Inferior parietal cortex (tissue), 1 donor: ENCODE data around the gene LRRC23.

Experiments used
- DNase-seq: peaks from one replicate; pipeline ENCODE4 v3.0.0-alpha.2; 2016; ENCODE audit errors: extremely low spot score

LRRC23 gene

DNA sequence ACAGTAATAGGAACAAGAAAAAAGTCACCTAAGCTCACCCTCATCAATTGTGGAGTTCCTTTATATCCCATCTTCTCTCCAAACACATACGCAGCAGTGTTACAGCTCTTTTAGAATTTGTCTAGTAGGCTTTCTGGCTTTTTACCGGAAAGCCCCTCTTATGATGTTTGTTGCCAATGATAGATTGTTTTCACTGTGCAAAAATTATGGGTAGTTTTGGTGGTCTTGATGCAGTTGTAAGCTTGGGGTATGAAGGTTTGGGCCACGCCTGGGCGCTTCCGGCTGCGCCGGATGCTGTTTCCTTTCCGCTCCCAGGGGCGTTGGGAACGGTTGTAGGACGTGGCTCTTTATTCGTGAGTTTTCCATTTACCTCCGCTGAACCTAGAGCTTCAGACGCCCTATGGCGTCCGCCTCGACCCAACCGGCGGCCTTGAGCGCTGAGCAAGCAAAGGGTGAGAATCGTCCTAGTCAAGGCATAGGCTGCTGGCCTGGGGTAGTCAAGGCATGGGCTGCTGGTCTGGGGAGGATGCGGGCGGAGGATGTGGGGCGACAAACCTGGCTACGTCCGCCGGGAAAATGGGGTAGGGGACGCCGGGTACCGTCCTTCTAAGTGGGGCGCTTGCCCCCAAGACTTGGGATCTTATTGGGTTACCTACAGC is 39.2 kb downstream of the LRRC23 start, which contains the start of the genes C12orf57 and RNU7-1:
C12orf57 (plus strand) TSS at position 301 of the 659 bp plus-strand sequence; CDS start at position 401, 100 bp downstream.
RNU7-1 (plus strand) TSS at position 95 of the 659 bp plus-strand sequence.
- peak; percentile 94 for DNase-seq

DNA sequence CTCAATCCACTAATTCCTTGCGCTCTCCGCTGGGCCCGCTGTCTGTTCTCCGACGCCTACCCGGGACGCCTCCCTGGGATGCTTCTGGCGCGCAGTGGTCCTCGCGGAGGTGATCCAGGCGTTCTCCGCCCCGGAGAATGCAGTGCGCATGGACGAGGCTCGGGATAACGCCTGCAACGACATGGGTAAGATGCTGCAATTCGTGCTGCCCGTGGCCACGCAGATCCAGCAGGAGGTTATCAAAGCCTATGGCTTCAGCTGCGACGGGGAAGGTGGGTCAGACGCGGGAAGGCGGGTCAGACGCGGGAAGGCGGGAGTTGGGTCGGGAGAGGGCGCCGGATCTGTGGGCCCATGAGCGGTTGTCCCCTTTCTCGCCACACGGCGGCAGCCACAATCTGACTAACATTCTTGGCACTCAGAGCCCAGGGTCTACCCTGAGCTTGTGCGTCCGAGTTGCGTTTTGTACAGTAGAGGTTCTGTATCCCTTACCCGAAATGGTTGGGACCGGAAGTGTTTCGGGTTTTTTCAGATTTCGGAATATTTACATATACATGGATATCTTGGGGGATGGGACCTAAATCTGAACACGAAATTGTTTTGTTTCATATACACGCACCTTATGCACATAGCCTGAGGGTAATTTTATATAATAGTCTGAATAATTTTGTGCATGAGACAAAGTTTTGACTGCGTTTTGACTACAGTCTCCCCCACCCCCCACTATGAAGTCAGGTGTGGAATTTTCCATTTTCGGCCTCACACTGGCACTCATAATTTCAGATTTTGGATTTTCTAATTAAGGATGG is 40.0 kb downstream of the LRRC23 start:
- peak; percentile 90 for DNase-seq

- no peak for DNase-seq
These were observed 41.0 kb downstream of the LRRC23 start for GRCh38 chr12:6945613-6946012.

DNA sequence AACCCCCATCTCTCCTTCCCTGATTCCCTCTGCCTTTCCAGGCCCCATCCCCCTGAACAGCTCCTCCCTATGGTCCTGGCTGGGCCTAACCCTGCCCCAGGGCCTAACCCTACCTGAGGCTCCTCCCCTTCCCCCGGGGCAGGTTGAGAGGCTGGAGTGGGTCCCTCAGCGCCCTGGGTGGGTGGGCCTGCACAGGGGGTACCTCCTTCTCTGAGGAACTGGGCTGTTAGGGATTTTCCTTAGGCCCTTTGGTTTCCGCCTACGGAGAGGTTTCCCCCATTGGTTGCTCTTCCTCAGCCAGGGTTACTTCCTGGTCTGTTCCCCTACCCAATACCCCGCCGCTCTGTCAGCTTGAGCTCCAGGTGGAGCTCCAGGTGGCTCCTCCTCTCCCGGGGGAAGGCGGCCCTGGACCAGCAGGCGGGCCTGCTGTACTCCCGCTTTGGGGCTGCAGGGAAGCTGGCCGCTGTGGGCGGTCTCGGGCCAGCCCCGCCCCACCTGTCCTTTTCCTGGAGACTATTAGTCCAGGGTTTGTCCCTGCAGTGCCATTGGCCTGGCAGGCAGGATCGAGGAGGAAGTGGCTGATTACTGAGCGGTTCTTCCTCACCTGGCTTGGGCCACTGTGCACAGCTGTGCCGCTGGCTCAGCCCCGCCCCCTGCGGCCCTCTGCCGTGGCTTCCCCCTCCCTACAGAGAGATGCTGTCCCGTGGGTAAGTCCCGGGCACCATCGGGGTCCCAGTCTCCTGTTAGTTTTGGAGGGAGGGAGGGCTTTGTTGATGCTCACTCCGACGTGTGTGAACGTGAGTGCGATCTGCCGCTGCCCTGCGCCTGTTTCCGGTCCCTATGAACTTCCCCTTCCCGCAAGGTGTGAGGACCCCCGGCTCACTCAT is 41.7 kb downstream of the LRRC23 start:
- DNase-seq: no peak

GRCh38 chr12:6946920-6947374 is 42.3 kb downstream of the LRRC23 start:
- DNase-seq: no peak

- DNase-seq: no peak
These were observed 43.0 kb downstream of the LRRC23 start for GRCh38 chr12:6947615-6948014.

- no peak for DNase-seq
These were observed 44.4 kb downstream of the LRRC23 start for GRCh38 chr12:6948873-6949594.

- no peak for DNase-seq
These were observed 45.8 kb downstream of the LRRC23 start for GRCh38 chr12:6950401-6950801.

DNA sequence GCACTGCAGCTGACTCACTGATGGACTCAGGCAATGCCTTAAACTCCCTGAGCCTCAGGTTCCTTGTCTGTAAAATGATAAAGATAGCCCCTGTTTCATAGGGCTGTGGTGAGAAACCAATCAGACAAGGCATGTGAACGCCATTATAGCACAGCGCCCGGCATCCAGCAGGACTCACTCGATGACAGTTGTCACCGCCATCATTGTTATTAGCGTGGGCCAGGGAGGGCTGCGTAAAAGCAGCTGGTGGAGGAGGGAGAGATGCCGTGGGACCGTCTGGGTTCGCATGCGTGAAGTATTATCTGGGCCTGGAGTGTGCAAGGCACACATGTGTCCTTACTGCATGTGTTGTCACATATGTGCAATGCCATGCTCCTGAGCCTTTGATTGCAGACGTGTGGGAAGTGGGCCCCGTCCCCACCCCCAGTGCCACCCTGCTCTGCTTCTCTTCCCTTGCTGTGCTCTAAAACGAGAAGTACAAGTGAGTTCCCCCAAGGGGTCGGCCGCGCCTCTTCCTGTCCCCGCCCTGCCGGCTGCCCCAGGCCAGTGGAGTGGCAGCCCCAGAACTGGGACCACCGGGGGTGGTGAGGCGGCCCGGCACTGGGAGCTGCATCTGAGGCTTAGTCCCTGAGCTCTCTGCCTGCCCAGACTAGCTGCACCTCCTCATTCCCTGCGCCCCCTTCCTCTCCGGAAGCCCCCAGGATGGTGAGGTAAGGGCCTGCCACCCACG is 46.4 kb downstream of the LRRC23 start, which contains the start of gene PTPN6:
PTPN6 (plus strand) TSS at position 546 of the 730 bp plus-strand sequence; CDS start at position 703, 157 bp downstream.
- no peak for DNase-seq

- no peak for DNase-seq
These were observed 47.0 kb downstream of the LRRC23 start for GRCh38 chr12:6951551-6952120.

- DNase-seq: no peak
These were observed 47.7 kb downstream of the LRRC23 start for GRCh38 chr12:6952121-6952862.

GRCh38 chr12:6952863-6953441 is 48.3 kb downstream of the LRRC23 start:
- DNase-seq: no peak

DNA sequence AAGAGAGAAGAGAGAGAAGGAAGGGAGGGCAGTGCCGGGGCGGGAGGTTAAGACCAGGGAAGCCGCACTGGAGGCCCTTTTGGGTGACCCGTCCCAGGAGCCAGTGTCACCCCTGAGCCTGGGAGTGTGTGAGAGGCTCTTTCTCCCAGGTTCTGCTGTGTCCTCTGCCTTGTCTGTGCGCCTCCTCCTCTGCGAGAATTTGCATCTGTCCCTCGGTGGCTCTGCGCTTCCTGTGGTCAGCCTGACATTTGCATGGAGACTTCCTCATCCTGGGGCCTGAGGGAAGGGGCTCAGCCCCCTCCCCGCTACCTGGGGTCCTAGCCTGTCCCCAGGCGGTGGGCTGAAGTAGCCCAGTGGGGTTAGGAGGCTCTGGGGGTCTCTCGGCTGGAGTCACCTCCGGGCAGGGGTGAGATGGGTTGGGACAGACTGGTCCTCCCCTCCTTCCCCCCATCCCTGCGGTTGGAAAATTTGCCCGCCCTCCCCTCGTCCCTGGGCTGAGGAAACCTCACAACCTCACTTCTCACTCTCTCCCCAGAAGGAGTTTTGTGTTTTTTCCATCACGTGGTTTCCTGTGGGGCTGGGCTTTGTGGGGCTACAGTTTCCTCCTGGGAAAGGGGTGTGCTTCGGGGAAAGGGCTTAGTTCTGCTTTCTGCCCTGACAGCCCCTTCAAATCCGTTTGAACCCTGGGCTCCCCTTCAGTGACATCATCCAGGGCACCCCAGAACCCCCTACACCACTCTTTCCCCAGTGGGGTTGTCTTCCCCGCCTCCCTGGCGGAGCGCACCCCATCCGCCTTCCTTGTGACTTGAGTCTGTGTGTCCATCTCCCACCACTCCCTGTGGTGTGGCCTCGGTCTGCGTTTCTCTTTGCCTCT is 49.1 kb downstream of the LRRC23 start:
- no peak for DNase-seq

- no peak for DNase-seq
These were observed 49.9 kb downstream of the LRRC23 start for GRCh38 chr12:6954316-6955107.

DNA sequence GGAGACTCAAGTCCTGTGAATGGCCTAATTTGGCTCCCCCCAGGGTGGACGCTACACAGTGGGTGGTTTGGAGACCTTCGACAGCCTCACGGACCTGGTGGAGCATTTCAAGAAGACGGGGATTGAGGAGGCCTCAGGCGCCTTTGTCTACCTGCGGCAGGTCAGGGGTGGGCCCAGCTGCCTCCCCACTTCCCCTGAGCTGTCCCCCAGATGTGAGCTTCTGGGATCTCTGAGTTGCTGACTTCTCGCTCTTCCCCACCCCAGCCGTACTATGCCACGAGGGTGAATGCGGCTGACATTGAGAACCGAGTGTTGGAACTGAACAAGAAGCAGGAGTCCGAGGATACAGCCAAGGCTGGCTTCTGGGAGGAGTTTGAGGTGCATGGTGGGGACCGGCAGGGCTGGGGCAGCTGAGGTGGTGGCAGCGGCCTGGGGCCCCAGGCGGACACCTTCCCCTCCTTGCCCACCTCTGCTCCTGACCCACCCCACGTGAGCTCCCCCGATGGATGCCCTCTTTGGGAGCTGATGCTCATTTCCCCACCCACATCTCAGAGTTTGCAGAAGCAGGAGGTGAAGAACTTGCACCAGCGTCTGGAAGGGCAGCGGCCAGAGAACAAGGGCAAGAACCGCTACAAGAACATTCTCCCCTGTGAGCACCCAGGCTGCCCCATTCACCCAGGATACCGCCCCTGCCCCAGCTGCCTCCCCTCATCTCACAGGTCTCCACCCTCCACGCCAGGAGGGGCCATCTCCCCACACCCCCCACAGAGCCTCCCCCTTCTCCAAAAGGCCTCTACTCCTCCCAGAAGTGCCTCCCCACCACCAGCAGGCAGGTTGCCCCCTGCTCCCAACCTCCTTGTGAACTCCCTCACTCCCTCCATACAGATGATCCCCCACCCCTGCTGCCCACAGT is 50.7 kb downstream of the LRRC23 start:
- DNase-seq: no peak
